ENCODE measurements around the gene DGCR6. TPM values are rescaled to one million over a fixed set of nuclear protein-coding genes. Genes with fewer than 3 reads are reported as not detected.
"Not testable (repeated sequence)": the region's sequence is repeated elsewhere in the genome, so short reads cannot be mapped to it uniquely, and the experiment has no call there.

DGCR6 gene
- polyA plus RNA-seq, 1 donor (not counting 4 experiments of a cell fraction or from before 2014, with no cell fraction given), result 0.88 TPM

GRCh38 chr22:18935889-18936529 is 29.9 kb downstream of the DGCR6 start, which contains the start of gene PRODH:
Gene PRODH, minus strand, starts transcription at chr22:18936293. Its CDS starts 6 bp downstream, at chr22:18936287.
- FAIRE-seq (no peak), DNase-seq (ENCODE audit: low read depth, low spot score) (no peak)
- TF ChIP-seq EZH2 (IDR thresholded peaks at IDR 0.05; ENCODE audit: low read length) (no peak), CTCF (optimal IDR thresholded peaks at IDR 0.05 in 1 of 3, IDR thresholded peaks at IDR 0.05 in 1 of 3, conservative IDR thresholded peaks at IDR 0.05 in 1 of 3; ENCODE audit: extremely low read depth in 1 of 3, insufficient read depth in 2 of 3, low read length in 3 of 3) (no peak)
- H3K4me2 ChIP-seq (ENCODE audit: control insufficient read depth, extremely low read depth, insufficient read depth, low read depth, low read length), result no peak within 1 kb of the TSS
- H3K4me3 ChIP-seq (ENCODE audit: control insufficient read depth in 2 of 3, extremely low read depth in 1 of 3, insufficient read depth in 2 of 3, low read depth in 1 of 3, low read length in 3 of 3), result no peak within 1 kb of the TSS
- H3K79me2 ChIP-seq (ENCODE audit: control insufficient read depth, insufficient read depth, low read length), result no peaks in the 10 kb centered on the region
- no peaks in the 10 kb centered on the region for H3K9me3 ChIP-seq (ENCODE audit: control insufficient read depth, low read depth, low read length)
- dilution Hi-C loops (cut with MboI; ENCODE audit: extremely low pct_ligation_motif_present, low sequenced_read_pairs), result no loop called here
- no peak within 1 kb of the TSS for H2AFZ ChIP-seq (ENCODE audit: control insufficient read depth, low read length)
- H3K4me1 ChIP-seq (ENCODE audit: control insufficient read depth, extremely low read depth, insufficient read depth, low read length), result no peaks in the 10 kb centered on the region
- H3K27ac ChIP-seq (ENCODE audit: control insufficient read depth, insufficient read depth, low read length), result no peak within 1 kb of the TSS
- H3K36me3 ChIP-seq (ENCODE audit: control insufficient read depth in 2 of 2, extremely low read depth in 1 of 2, insufficient read depth in 2 of 2, low read length in 2 of 2), result no peaks in the 10 kb centered on the region
- no peak within 1 kb of the TSS for H3K9ac ChIP-seq (ENCODE audit: control insufficient read depth, extremely low read depth, insufficient read depth, low read length)
- H4K20me1 ChIP-seq (ENCODE audit: control insufficient read depth, extremely low read depth, insufficient read depth, low read length), result no peaks in the 10 kb centered on the region
- H3K9me1 ChIP-seq (ENCODE audit: control insufficient read depth, extremely low read depth, insufficient read depth, low read length), result no peaks in the 10 kb centered on the region
- no peaks in the 10 kb centered on the region for H3K27me3 ChIP-seq (ENCODE audit: control insufficient read depth, extremely low read depth, insufficient read depth, low read length)

GRCh38 chr22:18938691-18939090 is 32.6 kb downstream of the DGCR6 start:
- H2AFZ ChIP-seq (ENCODE audit: control insufficient read depth, low read length); dilution Hi-C loops (cut with MboI; ENCODE audit: extremely low pct_ligation_motif_present, low sequenced_read_pairs); FAIRE-seq; DNase-seq (ENCODE audit: low read depth, low spot score); H3K4me1 ChIP-seq (ENCODE audit: control insufficient read depth, extremely low read depth, insufficient read depth, low read length); H3K9me3 ChIP-seq (ENCODE audit: control insufficient read depth, low read depth, low read length); H3K9me1 ChIP-seq (ENCODE audit: control insufficient read depth, extremely low read depth, insufficient read depth, low read length); H3K36me3 ChIP-seq (ENCODE audit: control insufficient read depth in 2 of 2, extremely low read depth in 1 of 2, insufficient read depth in 2 of 2, low read length in 2 of 2); H3K27ac ChIP-seq (ENCODE audit: control insufficient read depth, insufficient read depth, low read length); H3K4me2 ChIP-seq (ENCODE audit: control insufficient read depth, extremely low read depth, insufficient read depth, low read depth, low read length); H3K9ac ChIP-seq (ENCODE audit: control insufficient read depth, extremely low read depth, insufficient read depth, low read length); H3K27me3 ChIP-seq (ENCODE audit: control insufficient read depth, extremely low read depth, insufficient read depth, low read length); H3K4me3 ChIP-seq (ENCODE audit: control insufficient read depth in 2 of 3, extremely low read depth in 1 of 3, insufficient read depth in 2 of 3, low read depth in 1 of 3, low read length in 3 of 3); H3K79me2 ChIP-seq (ENCODE audit: control insufficient read depth, insufficient read depth, low read length); H4K20me1 ChIP-seq (ENCODE audit: control insufficient read depth, extremely low read depth, insufficient read depth, low read length): not testable (repeated sequence)

- H3K27ac ChIP-seq (ENCODE audit: control insufficient read depth, insufficient read depth, low read length); H4K20me1 ChIP-seq (ENCODE audit: control insufficient read depth, extremely low read depth, insufficient read depth, low read length); H3K4me2 ChIP-seq (ENCODE audit: control insufficient read depth, extremely low read depth, insufficient read depth, low read depth, low read length); FAIRE-seq; H3K36me3 ChIP-seq (ENCODE audit: control insufficient read depth in 2 of 2, extremely low read depth in 1 of 2, insufficient read depth in 2 of 2, low read length in 2 of 2); DNase-seq (ENCODE audit: low read depth, low spot score); H3K9ac ChIP-seq (ENCODE audit: control insufficient read depth, extremely low read depth, insufficient read depth, low read length); H3K79me2 ChIP-seq (ENCODE audit: control insufficient read depth, insufficient read depth, low read length); H3K4me1 ChIP-seq (ENCODE audit: control insufficient read depth, extremely low read depth, insufficient read depth, low read length); H3K9me3 ChIP-seq (ENCODE audit: control insufficient read depth, low read depth, low read length); dilution Hi-C loops (cut with MboI; ENCODE audit: extremely low pct_ligation_motif_present, low sequenced_read_pairs); H3K9me1 ChIP-seq (ENCODE audit: control insufficient read depth, extremely low read depth, insufficient read depth, low read length); H2AFZ ChIP-seq (ENCODE audit: control insufficient read depth, low read length); H3K4me3 ChIP-seq (ENCODE audit: control insufficient read depth in 2 of 3, extremely low read depth in 1 of 3, insufficient read depth in 2 of 3, low read depth in 1 of 3, low read length in 3 of 3); H3K27me3 ChIP-seq (ENCODE audit: control insufficient read depth, extremely low read depth, insufficient read depth, low read length): not testable (repeated sequence)
Observed at GRCh38 chr22:18947105-18947504, 41.0 kb downstream of the DGCR6 start.
